ENCODE measurements around the gene VWC2L.

VWC2L gene

GRCh38 chr2:214393796-214394195 lies 17.1 kb upstream of the VWC2L start:
- Histone ChIP-seq H3K9ac (ENCODE audit: low read length) (no peak overlapping the region), H3K36me3 (ENCODE audit: control insufficient read depth, insufficient read depth, low read length) (no peaks in the 10 kb centered on the region), H3K4me1 (ENCODE audit: control insufficient read depth, insufficient read depth, low read length) (no peaks in the 10 kb centered on the region), H3K4me3 (ENCODE audit: low read length) (no peak overlapping the region), H3K9me3 (ENCODE audit: control insufficient read depth, low read length) (no peaks in the 10 kb centered on the region), H3K27me3 (ENCODE audit: control insufficient read depth, insufficient read depth, low read length) (no peaks in the 10 kb centered on the region)

DNA sequence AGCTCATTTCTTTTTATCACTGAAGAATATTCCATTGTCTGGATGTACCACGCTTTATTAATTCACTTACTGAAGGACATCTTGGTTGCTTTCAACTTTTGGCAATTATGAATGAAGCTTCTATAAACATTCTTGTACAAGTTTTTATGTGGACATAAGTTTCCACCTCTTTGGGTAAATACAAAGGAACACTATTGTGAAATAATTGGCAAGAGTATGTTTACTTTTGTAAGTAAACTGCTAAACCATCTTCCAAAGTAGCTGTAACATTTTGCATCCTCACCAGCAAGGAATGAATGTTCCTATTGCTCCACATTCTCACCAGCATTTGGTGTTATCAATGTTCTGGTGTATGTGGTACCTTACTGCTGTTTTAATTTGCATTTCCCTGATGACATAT lies 15.8 kb upstream of the VWC2L start:
- Histone ChIP-seq H3K4me1 (ENCODE audit: control insufficient read depth, insufficient read depth, low read length) (no peaks in the 10 kb centered on the region), H3K36me3 (ENCODE audit: control insufficient read depth, insufficient read depth, low read length) (no peaks in the 10 kb centered on the region), H3K27me3 (ENCODE audit: control insufficient read depth, insufficient read depth, low read length) (no peaks in the 10 kb centered on the region), H3K4me3 (ENCODE audit: low read length) (no peak overlapping the region), H3K9ac (ENCODE audit: low read length) (no peak overlapping the region), H3K9me3 (ENCODE audit: control insufficient read depth, low read length) (no peaks in the 10 kb centered on the region)

GRCh38 chr2:214401580-214401979 lies 9.3 kb upstream of the VWC2L start:
- H3K9me3 ChIP-seq (ENCODE audit: control insufficient read depth, low read length) = no peaks in the 10 kb centered on the region
- H3K4me3 ChIP-seq (ENCODE audit: low read length) = no peak overlapping the region
- H3K9ac ChIP-seq (ENCODE audit: low read length) = no peak overlapping the region
- no peaks in the 10 kb centered on the region for H3K36me3 ChIP-seq (ENCODE audit: control insufficient read depth, insufficient read depth, low read length)
- no peaks in the 10 kb centered on the region for H3K27me3 ChIP-seq (ENCODE audit: control insufficient read depth, insufficient read depth, low read length)
- no peaks in the 10 kb centered on the region for H3K4me1 ChIP-seq (ENCODE audit: control insufficient read depth, insufficient read depth, low read length)

- no peaks in the 10 kb centered on the region for H3K9me3 ChIP-seq (ENCODE audit: control insufficient read depth, low read length)
- no peak overlapping the region for H3K4me3 ChIP-seq (ENCODE audit: low read length)
- H3K27me3 ChIP-seq (ENCODE audit: control insufficient read depth, insufficient read depth, low read length) = no peaks in the 10 kb centered on the region
- H3K36me3 ChIP-seq (ENCODE audit: control insufficient read depth, insufficient read depth, low read length) = no peaks in the 10 kb centered on the region
- no peak overlapping the region for H3K9ac ChIP-seq (ENCODE audit: low read length)
- H3K4me1 ChIP-seq (ENCODE audit: control insufficient read depth, insufficient read depth, low read length) = no peaks in the 10 kb centered on the region
These were observed 602 bp upstream of the VWC2L start for GRCh38 chr2:214410128-214410775.

DNA sequence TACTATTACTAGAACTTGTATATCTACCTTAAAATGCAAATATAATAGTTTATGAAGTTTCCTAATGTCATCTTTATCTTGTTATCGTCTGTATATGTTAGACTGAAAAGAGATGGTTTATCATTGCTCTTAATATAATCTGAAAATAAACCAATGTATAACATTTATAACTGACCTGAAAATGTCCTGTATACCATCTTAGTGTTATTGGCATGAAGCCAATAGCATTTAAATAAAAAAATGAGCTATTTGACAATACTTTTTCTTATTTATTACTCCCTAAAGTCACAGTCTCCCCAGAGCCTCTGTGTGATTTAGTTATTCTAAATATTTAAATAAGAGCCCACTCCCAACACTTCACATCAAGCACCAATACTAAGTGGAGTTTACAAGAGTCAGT lies 1.8 kb downstream of the VWC2L start:
- Histone ChIP-seq H3K4me1 (ENCODE audit: control insufficient read depth, insufficient read depth, low read length) (no peaks in the 10 kb centered on the region), H3K36me3 (ENCODE audit: control insufficient read depth, insufficient read depth, low read length) (no peaks in the 10 kb centered on the region), H3K4me3 (ENCODE audit: low read length) (no peak overlapping the region), H3K9ac (ENCODE audit: low read length) (no peak overlapping the region), H3K27me3 (ENCODE audit: control insufficient read depth, insufficient read depth, low read length) (no peaks in the 10 kb centered on the region), H3K9me3 (ENCODE audit: control insufficient read depth, low read length) (no peaks in the 10 kb centered on the region)

GRCh38 chr2:214436470-214436869 lies 25.6 kb downstream of the VWC2L start:
- Histone ChIP-seq H3K36me3 (ENCODE audit: control insufficient read depth, insufficient read depth, low read length) (no peaks in the 10 kb centered on the region), H3K4me1 (ENCODE audit: control insufficient read depth, insufficient read depth, low read length) (no peaks in the 10 kb centered on the region), H3K9me3 (ENCODE audit: control insufficient read depth, low read length) (no peaks in the 10 kb centered on the region), H3K9ac (ENCODE audit: low read length) (no peak overlapping the region), H3K27me3 (ENCODE audit: control insufficient read depth, insufficient read depth, low read length) (no peaks in the 10 kb centered on the region), H3K4me3 (ENCODE audit: low read length) (no peak overlapping the region)

GRCh38 chr2:214450118-214450894 lies 39.5 kb downstream of the VWC2L start:
- Histone ChIP-seq H3K27me3 (ENCODE audit: control insufficient read depth, insufficient read depth, low read length) (no peaks in the 10 kb centered on the region), H3K36me3 (ENCODE audit: control insufficient read depth, insufficient read depth, low read length) (no peaks in the 10 kb centered on the region), H3K9me3 (ENCODE audit: control insufficient read depth, low read length) (no peaks in the 10 kb centered on the region), H3K4me3 (ENCODE audit: low read length) (no peak overlapping the region), H3K4me1 (ENCODE audit: control insufficient read depth, insufficient read depth, low read length) (no peaks in the 10 kb centered on the region), H3K9ac (ENCODE audit: low read length) (no peak overlapping the region)

DNA sequence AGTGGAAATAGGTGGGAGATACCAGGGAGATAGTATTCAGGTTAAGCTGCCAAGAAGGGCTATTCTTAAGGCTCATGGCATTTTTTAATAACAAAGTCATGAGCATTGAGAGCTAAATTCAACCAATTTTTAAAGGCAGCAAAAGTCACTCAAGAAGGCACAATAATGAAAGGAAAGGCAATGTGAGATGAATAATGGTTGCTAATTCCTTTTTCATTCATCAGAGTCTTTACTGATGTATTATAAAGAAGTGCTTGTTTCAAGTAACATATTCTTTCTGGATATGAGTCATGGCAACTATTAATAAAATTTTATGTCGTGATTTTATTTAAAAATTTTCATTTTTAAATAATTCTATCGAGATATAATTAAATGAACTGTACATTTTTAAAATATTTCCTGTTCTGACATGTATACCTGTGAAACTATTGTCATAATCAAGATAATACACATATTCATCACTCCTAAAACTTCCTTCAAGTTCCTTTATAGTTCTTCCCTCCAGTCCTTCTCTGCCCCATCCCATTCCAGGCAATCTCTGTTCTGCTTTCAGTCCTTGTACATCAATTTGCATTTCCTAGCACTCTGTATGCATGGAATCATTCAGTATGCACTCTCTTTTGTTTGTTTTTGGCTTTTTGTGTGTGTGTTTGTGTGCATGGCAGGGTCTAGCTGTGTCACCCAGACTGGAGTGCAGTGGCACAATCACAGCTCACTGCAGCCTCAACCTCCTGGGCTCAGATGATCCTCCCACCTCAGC lies 40.8 kb downstream of the VWC2L start:
- Histone ChIP-seq H3K9ac (ENCODE audit: low read length) (no peak overlapping the region), H3K4me3 (ENCODE audit: low read length) (no peak overlapping the region), H3K9me3 (ENCODE audit: control insufficient read depth, low read length) (no peaks in the 10 kb centered on the region)

GRCh38 chr2:214465363-214466146 lies 54.7 kb downstream of the VWC2L start:
- no peak overlapping the region for H3K4me3 ChIP-seq (ENCODE audit: low read length)
- no peaks in the 10 kb centered on the region for H3K9me3 ChIP-seq (ENCODE audit: control insufficient read depth, low read length)
- no peaks in the 10 kb centered on the region for H3K27me3 ChIP-seq (ENCODE audit: control insufficient read depth, insufficient read depth, low read length)
- no peak overlapping the region for H3K9ac ChIP-seq (ENCODE audit: low read length)
- H3K36me3 ChIP-seq (ENCODE audit: control insufficient read depth, insufficient read depth, low read length) = no peaks in the 10 kb centered on the region
- no peaks in the 10 kb centered on the region for H3K4me1 ChIP-seq (ENCODE audit: control insufficient read depth, insufficient read depth, low read length)

More for the DNA sequence above, 40.8 kb downstream of the VWC2L start:
- Histone ChIP-seq H3K36me3 (ENCODE audit: control insufficient read depth, insufficient read depth, low read length) (no peaks in the 10 kb centered on the region), H3K27me3 (ENCODE audit: control insufficient read depth, insufficient read depth, low read length) (no peaks in the 10 kb centered on the region), H3K4me1 (ENCODE audit: control insufficient read depth, insufficient read depth, low read length) (no peaks in the 10 kb centered on the region)

DNA sequence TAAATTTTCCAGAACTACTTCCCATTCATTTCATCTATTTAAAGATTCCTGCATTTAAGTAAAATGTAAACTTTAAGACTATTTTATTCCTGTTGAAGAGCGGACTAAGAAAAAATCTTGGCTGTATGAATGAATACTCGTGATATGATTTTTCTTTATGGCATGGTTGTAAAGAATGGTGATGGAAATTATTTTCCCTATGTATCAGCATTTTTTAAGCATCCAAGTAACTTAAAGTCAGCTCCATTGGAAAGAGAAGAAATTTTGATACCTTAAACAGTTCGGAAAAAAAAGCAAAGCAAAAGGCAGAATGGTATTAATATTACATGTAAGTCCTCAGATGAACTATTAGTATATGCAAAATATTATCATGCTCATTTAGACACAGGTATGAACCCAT lies 58.9 kb downstream of the VWC2L start:
- no peaks in the 10 kb centered on the region for H3K9me3 ChIP-seq (ENCODE audit: control insufficient read depth, low read length)
- H3K27me3 ChIP-seq (ENCODE audit: control insufficient read depth, insufficient read depth, low read length) = no peaks in the 10 kb centered on the region
- H3K4me3 ChIP-seq (ENCODE audit: low read length) = no peak overlapping the region
- no peaks in the 10 kb centered on the region for H3K36me3 ChIP-seq (ENCODE audit: control insufficient read depth, insufficient read depth, low read length)
- H3K9ac ChIP-seq (ENCODE audit: low read length) = no peak overlapping the region
- H3K4me1 ChIP-seq (ENCODE audit: control insufficient read depth, insufficient read depth, low read length) = no peaks in the 10 kb centered on the region

DNA sequence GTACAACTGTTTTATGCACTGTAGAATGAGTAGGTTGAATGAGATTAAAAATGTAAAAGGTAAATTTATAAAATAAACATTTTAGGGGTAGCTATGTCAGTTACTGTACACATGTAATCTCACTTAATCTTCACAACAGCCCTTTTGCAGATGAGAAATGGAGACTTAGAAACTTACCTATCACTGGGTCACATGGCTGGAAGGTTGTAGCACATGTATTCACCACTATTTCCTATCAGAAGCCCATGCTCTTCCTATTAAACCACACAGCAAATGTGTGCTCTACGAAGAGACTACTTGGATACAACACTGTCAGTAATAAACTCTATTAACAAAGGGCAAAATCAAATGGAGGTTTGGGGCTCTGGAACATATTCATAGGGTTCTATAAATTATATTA lies 60.5 kb downstream of the VWC2L start:
- no peaks in the 10 kb centered on the region for H3K36me3 ChIP-seq (ENCODE audit: control insufficient read depth, insufficient read depth, low read length)
- H3K9me3 ChIP-seq (ENCODE audit: control insufficient read depth, low read length) = no peaks in the 10 kb centered on the region
- no peaks in the 10 kb centered on the region for H3K27me3 ChIP-seq (ENCODE audit: control insufficient read depth, insufficient read depth, low read length)
- H3K4me1 ChIP-seq (ENCODE audit: control insufficient read depth, insufficient read depth, low read length) = no peaks in the 10 kb centered on the region
- H3K9ac ChIP-seq (ENCODE audit: low read length) = no peak overlapping the region
- H3K4me3 ChIP-seq (ENCODE audit: low read length) = no peak overlapping the region

Measured in mucosa of stomach (tissue), 1 donor.